HepG2 (cell line): Measurements from ENCODE around the gene NTM. TPM values are rescaled to one million over a fixed set of nuclear protein-coding genes. Genes with fewer than 3 reads are reported as not detected.

Experiments used
- ATAC-seq: fragments of 200-7000 bp; cut with Tn5 transposase; 3 replicates; pipeline ENCODE4 v1.9.1; 2020; ENCODE audit warnings: mild to moderate bottlenecking, moderate library complexity
- BruUV-seq: library from RNA; stranded (reverse); fragments of 400-500 nt; replicated peaks from 2 replicates; lab custom pipeline; 2021; lab: Mats Ljungman, UMichigan
- CTCF ChIA-PET: fragments of 300-600 bp; formaldehyde crosslinking; extraction: SDS; loops from one replicate; lab custom pipeline; 2021; ENCODE audit warnings: low total read pairs, inconsistent platforms, low intra/inter-chr PET ratio; lab: Yijun Ruan, JAX
- POLR2A ChIA-PET: fragments of 350-600 bp; sonication (Branson Sonifier 250); formaldehyde crosslinking; loops from one replicate; lab custom pipeline; 2020; ENCODE audit warnings: antibody characterized with exemption, inconsistent platforms; lab: Yijun Ruan, JAX
- DNase-seq: peaks from one replicate; pipeline ENCODE4 v3.0.0-alpha.2; 2015; ENCODE audit warnings: low spot score
- FAIRE-seq: peaks from 3 replicates; lab custom pipeline; 2011; peaks lifted over from hg19 to GRCh38; lab: Jason Lieb, UNC
- H2AFZ ChIP-seq: one replicate; pipeline ENCODE4 v1.6.1; 2011; ENCODE audit warnings: low read length, inconsistent platforms
- H3K27ac ChIP-seq: fragments of 300-600 bp; 3 replicates; pipeline ENCODE4 v1.8.0; 2011; ENCODE audit warnings: mixed run types, mild to moderate bottlenecking, mixed read lengths, low read length, inconsistent platforms; ENCODE audit not compliant: insufficient read depth; ENCODE audit errors: extremely low read length
- H3K27me3 ChIP-seq, 2 experiments: fragments of 200-600 bp in 1 of 2; 2 replicates in 1 of 2; 3 replicates in 1 of 2; pipeline versions ENCODE4 v1.6.0 to v1.8.0; 2011; ENCODE audit warnings: low read length in 2 of 2, mild to moderate bottlenecking in 2 of 2, moderate library complexity in 2 of 2, inconsistent platforms in 1 of 2; ENCODE audit not compliant: insufficient read depth in 2 of 2, control insufficient read depth in 1 of 2
- H3K36me3 ChIP-seq, 2 experiments: fragments of 200-600 bp in 1 of 2; replicated peaks in 1 of 2; 2 replicates in 1 of 2; 3 replicates in 1 of 2; pipeline versions ENCODE4 v1.5.1 to v1.8.0; 2011; ENCODE audit warnings: low read length in 2 of 2, inconsistent platforms in 1 of 2; ENCODE audit not compliant: insufficient read depth in 2 of 2, control insufficient read depth in 1 of 2
- H3K4me1 ChIP-seq: 2 replicates; pipeline ENCODE4 v1.5.1; 2012; ENCODE audit warnings: low read length, inconsistent platforms; ENCODE audit not compliant: insufficient read depth
- H3K4me2 ChIP-seq: 2 replicates; pipeline ENCODE4 v1.6.0; 2011; ENCODE audit warnings: low read depth, low read length, inconsistent platforms
- H3K4me3 ChIP-seq, 3 experiments: fragments of 200-600 bp in 1 of 3; sonication (generic), shearing (Covaris generic) in 1 of 3; replicated peaks in 1 of 3; 2 replicates each; pipeline ENCODE4 v1.5.1; 2011 to 2016; ENCODE audit warnings: low read length in 3 of 3, inconsistent platforms in 2 of 3, low read depth in 2 of 3, mild to moderate bottlenecking in 2 of 3, control low read depth in 1 of 3, mixed read lengths in 1 of 3; ENCODE audit not compliant: insufficient read depth in 1 of 3
- H3K79me2 ChIP-seq: one replicate; pipeline ENCODE4 v1.6.1; 2011; ENCODE audit warnings: low read length, inconsistent platforms; ENCODE audit not compliant: insufficient read depth
- H3K9ac ChIP-seq: 2 replicates; pipeline ENCODE4 v1.6.0; 2011; ENCODE audit warnings: mild to moderate bottlenecking, low read depth, low read length, inconsistent platforms; ENCODE audit not compliant: insufficient read depth
- H3K9me3 ChIP-seq: 2 replicates; pipeline ENCODE4 v1.5.1; 2012; ENCODE audit warnings: mild to moderate bottlenecking, low read length
- H4K20me1 ChIP-seq: 2 replicates; pipeline ENCODE4 v1.6.0; 2011; ENCODE audit warnings: inconsistent platforms, mild to moderate bottlenecking, low read length, moderate library complexity; ENCODE audit not compliant: insufficient read depth
- BRCA1 ChIP-seq: sonication (generic); formaldehyde crosslinking; IDR thresholded peaks from 2 replicates; pipeline ENCODE4 v1.4.0; 2020; ENCODE audit warnings: missing genetic modification reagents
- HES4 ChIP-seq: sonication (generic); formaldehyde crosslinking; IDR thresholded peaks from 2 replicates; pipeline ENCODE4 v1.9.0; 2021; ENCODE audit warnings: mild to moderate bottlenecking, missing genetic modification reagents, borderline replicate concordance
- JDP2 ChIP-seq: sonication (generic); formaldehyde crosslinking; IDR thresholded peaks from 2 replicates; pipeline ENCODE4 v1.8.1; 2022; ENCODE audit warnings: missing genetic modification reagents, borderline replicate concordance
- KLF11 ChIP-seq: IDR thresholded peaks from 2 replicates; pipeline ENCODE4 v1.6.1; 2016; ENCODE audit warnings: missing compliant biosample characterization
- MIER3 ChIP-seq: IDR thresholded peaks from 2 replicates; pipeline ENCODE4 v1.6.1; 2016; ENCODE audit warnings: missing compliant biosample characterization, borderline replicate concordance
- NRL ChIP-seq: sonication (generic); formaldehyde crosslinking; IDR thresholded peaks from 2 replicates; pipeline ENCODE4 v1.5.0; 2020; ENCODE audit warnings: missing genetic modification reagents, mild to moderate bottlenecking, moderate library complexity, borderline replicate concordance
- SNAPC2 ChIP-seq: sonication (generic); formaldehyde crosslinking; IDR thresholded peaks from 2 replicates; pipeline ENCODE4 v1.8.1; 2022; ENCODE audit warnings: mild to moderate bottlenecking, missing genetic modification reagents
- SOX6 ChIP-seq, 2 experiments: fragments of 450-650 bp in 1 of 2; sonication (generic) in 1 of 2; formaldehyde crosslinking in 1 of 2; IDR thresholded peaks; 2 replicates each; pipeline versions ENCODE4 v1.4.0 to v1.6.1; 2017 to 2020; ENCODE audit warnings: antibody characterized with exemption in 1 of 2, mild to moderate bottlenecking in 1 of 2, missing genetic modification reagents in 1 of 2
- ZMYM2 ChIP-seq: sonication (generic); formaldehyde crosslinking; IDR thresholded peaks from 2 replicates; pipeline ENCODE4 v1.8.0; 2022; ENCODE audit warnings: mild to moderate bottlenecking, missing genetic modification reagents
- ZNF10 ChIP-seq: sonication (generic); formaldehyde crosslinking; IDR thresholded peaks from 2 replicates; pipeline ENCODE4 v1.4.0; 2020; ENCODE audit warnings: mild to moderate bottlenecking, low read depth, missing genetic modification reagents, borderline replicate concordance
- ZNF124 ChIP-seq: sonication (generic); formaldehyde crosslinking; IDR thresholded peaks from 2 replicates; pipeline ENCODE4 v1.4.0; 2020; ENCODE audit warnings: missing genetic modification reagents
- ZNF264 ChIP-seq: sonication (generic); formaldehyde crosslinking; IDR thresholded peaks from 2 replicates; pipeline ENCODE4 v1.4.0; 2020; ENCODE audit warnings: missing genetic modification reagents
- ZNF547 ChIP-seq: sonication (generic); formaldehyde crosslinking; IDR thresholded peaks from 2 replicates; pipeline ENCODE4 v1.5.1; 2020; ENCODE audit warnings: mild to moderate bottlenecking, missing genetic modification reagents
- ZNF562 ChIP-seq: sonication (generic); formaldehyde crosslinking; IDR thresholded peaks from 2 replicates; pipeline ENCODE4 v1.8.0; 2022; ENCODE audit warnings: missing genetic modification reagents, borderline replicate concordance
- ZNF746 ChIP-seq: sonication (generic); formaldehyde crosslinking; IDR thresholded peaks from 2 replicates; pipeline ENCODE4 v1.8.0; 2022; ENCODE audit warnings: mild to moderate bottlenecking, missing genetic modification reagents
- ZNF883 ChIP-seq: sonication (generic); formaldehyde crosslinking; IDR thresholded peaks from 2 replicates; pipeline ENCODE4 v1.5.1; 2020; ENCODE audit warnings: mild to moderate bottlenecking, missing genetic modification reagents; ENCODE audit errors: not compliant biosample characterization
- ZSCAN12 ChIP-seq: sonication (generic); formaldehyde crosslinking; IDR thresholded peaks from 2 replicates; pipeline ENCODE4 v1.9.0; 2021; ENCODE audit warnings: mild to moderate bottlenecking, missing genetic modification reagents
- ZXDC ChIP-seq: sonication (generic); formaldehyde crosslinking; IDR thresholded peaks from 2 replicates; pipeline ENCODE4 v1.5.0; 2020; ENCODE audit warnings: mild to moderate bottlenecking, missing genetic modification reagents
- WGBS: methylation state at CpG from one replicate; pipeline ENCODE4 v1.1.6; 2017; ENCODE audit warnings: low lambda C conversion rate; 5-methylcytosine and 5-hydroxymethylcytosine counted together
- in situ Hi-C: cut with HindIII; loops from 2 replicates; pipeline ENCODE4 v1.10.0; 2017; ENCODE audit warnings: low pct_unique_long_range_greater_than_20kb; ENCODE audit not compliant: extremely low pct_ligation_motif_present
- intact Hi-C: fragments of 100-400 bp; cut with micrococcal nuclease; formaldehyde crosslinking; loops from one replicate; pipeline ENCODE4 v1.10.0; 2022; ENCODE audit not compliant: unreplicated experiment
- polyA plus RNA-seq, 8 experiments: library from polyadenylated mRNA; depleted of rRNA in 3 of 8; stranded (reverse) in 7 of 8; unstranded in 1 of 8; fragments of >200 nt; fragmentation: Illumina TruSeq in 4 of 8; extraction: Trizol in 4 of 8; gene quantifications; 2 replicates each; pipeline versions ENCODE4 v1.2.1 to v1.2.3, GENCODE V29; 2011 to 2016; ENCODE audit warnings: low read depth in 4 of 8, missing spikeins in 1 of 8, mixed read lengths in 1 of 8; ENCODE audit not compliant: insufficient read depth in 1 of 8
- total RNA-seq, 5 experiments: library from RNA; depleted of rRNA; stranded (reverse); fragments of >200 nt; fragmentation: Illumina TruSeq; extraction: Trizol; gene quantifications; 2 replicates each; pipeline ENCODE4 v1.2.3, GENCODE V29; 2016; ENCODE audit warnings: low read depth in 1 of 5
- TF ChIP-seq, protein P1 (sequence below): IDR thresholded peaks from 2 replicates; pipeline ENCODE4 v1.6.1; 2016; ENCODE audit warnings: mild to moderate bottlenecking, missing biosample characterization, missing genetic modification reagents
- TF ChIP-seq, protein P2 (sequence below): sonication (generic); formaldehyde crosslinking; IDR thresholded peaks from 2 replicates; pipeline ENCODE4 v1.4.0; 2020; ENCODE audit warnings: mild to moderate bottlenecking, low read depth, missing genetic modification reagents

The NTM gene
- total and polyA plus RNA-seq, 2 of the 13 experiments (the other 11 are each of a cell fraction or from before 2014, with no cell fraction given), result not detected

DNA sequence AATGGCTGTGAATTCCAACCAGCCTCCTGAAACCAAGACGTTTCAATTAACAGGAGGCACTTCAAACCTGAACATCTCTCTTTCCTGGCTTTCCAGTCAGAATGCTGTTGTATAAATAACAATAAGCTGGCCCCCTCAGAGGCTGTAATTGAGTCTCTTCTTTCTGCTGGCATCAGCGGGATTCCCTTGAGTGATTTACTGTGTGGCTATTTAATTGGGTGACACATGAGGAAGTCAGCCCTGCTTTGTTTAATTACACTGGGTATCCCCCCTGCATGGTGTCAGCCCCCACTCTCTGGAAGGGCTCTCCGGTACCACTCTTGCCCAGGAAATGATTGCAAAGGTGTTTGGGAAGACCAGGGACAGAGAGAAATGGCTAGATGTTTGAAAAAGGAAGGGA lies 101.6 kb downstream of the NTM start (continued):
- TF ChIP-seq ZNF883 (CRISPR knock-in tag) (no peak), ZNF264 (CRISPR knock-in tag) (no peak), ZXDC (no peak), ZNF562 (CRISPR knock-in tag) (no peak), HES4 (CRISPR knock-in tag) (no peak), ZNF547 (no peak), ZSCAN12 (CRISPR knock-in tag) (no peak), BRCA1 (CRISPR knock-in tag) (no peak), ZNF746 (CRISPR knock-in tag) (no peak), MIER3 (no peak), SOX6 (IDR thresholded peaks at IDR 0.05) (no peak), SOX6 (CRISPR knock-in tag; IDR thresholded peaks at IDR 0.05) (no peak)
- TF ChIP-seq, protein P1, sequence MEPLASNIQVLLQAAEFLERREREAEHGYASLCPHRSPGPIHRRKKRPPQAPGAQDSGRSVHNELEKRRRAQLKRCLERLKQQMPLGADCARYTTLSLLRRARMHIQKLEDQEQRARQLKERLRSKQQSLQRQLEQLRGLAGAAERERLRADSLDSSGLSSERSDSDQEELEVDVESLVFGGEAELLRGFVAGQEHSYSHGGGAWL (CRISPR knock-in tag), result no peak

DNA sequence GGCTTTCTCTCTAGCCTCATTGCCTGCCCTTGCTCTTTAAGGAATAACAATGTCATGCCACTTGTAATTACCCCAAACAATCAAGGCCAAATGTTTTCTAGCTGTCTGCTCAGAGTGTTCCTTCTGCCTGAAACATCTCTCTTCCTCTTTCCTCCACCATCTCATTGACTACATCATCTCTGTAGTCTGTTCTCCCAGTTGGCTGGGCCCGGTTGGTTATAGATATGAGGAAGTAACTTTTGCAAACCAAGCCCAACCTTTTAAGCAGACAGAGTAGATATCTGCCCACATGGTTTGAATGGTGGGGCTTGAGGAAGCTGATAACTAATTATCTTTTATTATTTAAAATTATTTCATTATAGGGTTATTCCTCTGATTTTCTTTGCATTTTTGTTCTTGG lies 104.5 kb downstream of the NTM start:
- DNase-seq, result no peak
- ChIA-PET CTCF (no interaction called here), POLR2A (no interaction called here)
- H3K79me2 ChIP-seq, result no peaks in the 10 kb centered on the region
- 0% methylated on average over 1 of the region's 1 CpG for WGBS
- no peaks in the 10 kb centered on the region; a peak in 1 of 5 replicates for H3K27me3 ChIP-seq
- H4K20me1 ChIP-seq, result no peaks in the 10 kb centered on the region
- ATAC-seq, result no peak
- no peak overlapping the region for H2AFZ ChIP-seq
- no peak overlapping the region for H3K4me3 ChIP-seq
- H3K9ac ChIP-seq, result no peak overlapping the region
- H3K36me3 ChIP-seq, result no peaks in the 10 kb centered on the region
- no TSS peak for BruUV-seq
- H3K9me3 ChIP-seq, result no peaks in the 10 kb centered on the region
- in situ Hi-C loops (no loop called here), intact Hi-C loops (no loop called here)
- no peak for TF ChIP-seq ZNF10 (CRISPR knock-in tag)
- TF ChIP-seq NRL, result no peak
- no peak for TF ChIP-seq SNAPC2
- TF ChIP-seq JDP2 (CRISPR knock-in tag), result no peak
- no peak for TF ChIP-seq KLF11 (CRISPR knock-in tag)
- TF ChIP-seq, protein P2, sequence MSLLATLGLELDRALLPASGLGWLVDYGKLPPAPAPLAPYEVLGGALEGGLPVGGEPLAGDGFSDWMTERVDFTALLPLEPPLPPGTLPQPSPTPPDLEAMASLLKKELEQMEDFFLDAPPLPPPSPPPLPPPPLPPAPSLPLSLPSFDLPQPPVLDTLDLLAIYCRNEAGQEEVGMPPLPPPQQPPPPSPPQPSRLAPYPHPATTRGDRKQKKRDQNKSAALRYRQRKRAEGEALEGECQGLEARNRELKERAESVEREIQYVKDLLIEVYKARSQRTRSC (CRISPR knock-in tag), result no peak
- TF ChIP-seq ZMYM2 (CRISPR knock-in tag), result no peak
- no peak for TF ChIP-seq ZNF124 (CRISPR knock-in tag)
- no peak overlapping the region for H3K4me2 ChIP-seq
- no peaks in the 10 kb centered on the region for H3K4me1 ChIP-seq
- H3K27ac ChIP-seq, result no peak overlapping the region
- no peak for FAIRE-seq
